NCI-H82 (cell line): Measurements from ENCODE around the gene LINC00305.
A peak's percentile ranks its signal among the peaks of the same experiment; 100 is the strongest.

ENCODE experiments used
- DNase-seq: peaks from one replicate; lab custom pipeline; 2025; lab: John Stamatoyannopoulos, UW

LINC00305 gene

DNA sequence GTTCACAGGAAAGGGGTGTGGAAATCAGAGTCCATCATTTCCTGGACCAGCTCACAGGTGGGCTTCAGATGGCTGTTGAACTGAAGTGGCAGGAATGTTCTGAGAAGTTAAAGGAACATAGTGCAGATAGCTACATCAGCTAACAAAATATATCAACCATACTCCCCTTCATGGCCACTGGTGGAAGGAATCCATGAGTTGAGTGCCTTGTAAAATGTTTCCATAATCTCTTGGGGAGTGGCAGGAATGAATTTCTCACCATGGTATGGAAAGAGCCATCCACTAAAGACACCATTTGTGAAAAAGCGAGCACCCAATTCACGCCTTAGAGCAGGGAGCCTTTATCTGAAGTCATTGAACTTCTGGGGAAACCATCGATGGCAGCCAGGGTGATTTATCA lies at the start of gene LINC00305:
LINC00305 (minus strand) TSS at position 101 of the 400 bp plus-strand sequence.
- no peak for DNase-seq

DNA sequence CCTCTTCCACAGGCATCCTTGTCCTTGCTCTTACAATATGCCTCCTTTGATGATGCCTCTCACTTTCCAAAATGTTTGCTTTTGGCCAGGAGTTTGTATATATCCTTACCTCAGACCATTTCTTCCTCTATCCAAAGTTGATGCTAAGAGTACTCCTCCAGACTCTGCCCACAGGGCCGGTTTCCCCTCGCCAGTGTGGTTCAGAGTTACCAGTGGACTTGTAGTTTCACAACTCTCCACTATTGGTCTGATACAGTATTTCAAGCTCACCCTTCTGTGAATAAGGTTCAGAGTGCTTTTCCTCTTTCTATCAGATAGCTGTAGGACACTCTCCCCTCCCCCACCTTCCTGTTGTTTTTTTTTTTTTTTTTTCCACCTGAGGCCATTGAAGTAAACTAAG lies 42.2 kb upstream of the LINC00305 start:
- no peak for DNase-seq

GRCh38 chr18:64185987-64186386 lies 37.1 kb upstream of the LINC00305 start:
- no peak for DNase-seq

DNA sequence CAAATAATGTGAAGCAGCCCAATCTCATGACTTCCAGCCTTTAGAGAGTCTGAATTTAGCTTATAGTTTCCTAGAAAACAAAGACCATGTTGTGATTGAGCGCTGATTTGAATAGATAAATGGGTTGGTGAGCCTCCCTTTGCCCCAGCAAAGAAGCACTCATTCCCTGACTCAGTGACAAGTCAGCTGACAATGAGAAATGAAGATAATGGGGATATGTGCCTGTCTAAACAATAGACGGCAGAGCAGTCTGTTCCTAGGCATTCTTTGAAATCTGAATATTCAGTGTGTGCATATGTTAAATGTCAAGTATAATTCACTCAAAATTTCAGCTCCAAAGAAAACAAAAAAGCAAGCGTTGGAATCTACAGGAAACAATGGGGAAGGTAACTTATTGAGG lies 34.8 kb upstream of the LINC00305 start:
- DNase-seq, result no peak

DNA sequence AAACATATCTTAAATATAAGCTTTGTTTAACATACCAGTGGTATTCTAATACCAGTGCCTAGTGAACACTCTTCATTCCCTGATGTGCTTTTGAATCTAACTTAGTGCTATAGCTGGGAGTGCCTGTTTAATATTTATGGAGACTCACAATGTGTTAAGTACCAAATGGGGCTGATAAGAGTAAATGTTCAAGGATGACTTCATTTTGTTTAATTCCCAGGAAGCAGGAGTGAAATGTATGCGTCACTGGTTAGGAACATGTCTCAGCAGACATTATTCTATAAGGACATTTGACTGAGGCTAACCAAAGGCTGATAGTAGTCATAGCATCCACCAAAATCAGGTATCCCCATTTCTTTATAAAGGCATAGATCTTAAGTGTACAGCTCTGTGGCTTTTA lies 31.7 kb upstream of the LINC00305 start:
- no peak for DNase-seq

- peak; percentile 44 for DNase-seq
Observed at GRCh38 chr18:64180171-64180570, 31.3 kb upstream of the LINC00305 start.

DNA sequence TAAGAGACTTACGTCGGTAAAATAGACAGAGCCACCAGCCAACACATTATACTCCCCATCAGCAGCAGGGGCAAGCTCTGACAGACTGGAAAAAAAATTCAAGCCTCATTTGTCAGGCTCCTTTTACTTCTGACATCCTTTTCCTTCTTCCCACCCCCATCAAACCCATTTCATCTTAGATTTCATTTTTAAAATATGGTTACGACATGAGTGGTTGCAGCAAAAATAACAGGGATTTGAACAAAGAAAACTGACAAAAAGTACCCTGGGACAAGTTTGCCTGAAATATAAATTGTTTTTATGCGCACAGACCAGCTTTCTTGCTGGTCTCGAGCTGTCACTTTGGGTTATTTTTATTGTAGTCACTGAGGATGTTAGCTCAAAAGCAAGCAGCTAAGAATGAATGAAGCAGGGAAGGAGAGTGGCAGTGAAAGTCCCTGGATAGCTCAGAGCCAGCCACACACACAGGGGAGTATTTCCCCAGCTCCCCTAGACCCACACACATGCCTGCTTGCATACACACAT lies 30.7 kb upstream of the LINC00305 start:
- DNase-seq, result no peak

GRCh38 chr18:64178860-64179259 lies 30.0 kb upstream of the LINC00305 start:
- DNase-seq, result no peak

DNA sequence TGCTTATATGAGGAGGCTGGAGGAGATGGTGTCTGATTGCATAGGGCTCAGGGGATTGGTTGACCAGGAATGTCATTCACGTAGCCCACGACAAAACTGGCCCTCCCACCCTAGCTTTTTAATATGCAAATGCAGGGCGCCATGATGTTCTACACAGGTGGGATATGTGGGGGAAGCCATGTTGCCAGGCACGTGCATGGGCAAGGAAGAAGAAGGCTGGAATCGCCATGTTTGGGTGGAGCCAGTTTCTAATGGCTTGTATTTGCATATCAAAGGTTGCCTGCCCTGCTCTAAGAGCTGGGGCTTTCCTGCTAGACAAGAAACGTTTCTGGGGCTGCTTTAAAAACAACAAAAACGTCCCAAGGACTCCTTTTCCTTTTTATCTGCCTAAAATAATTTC lies 26.5 kb upstream of the LINC00305 start:
- DNase-seq, result no peak

GRCh38 chr18:64171576-64171975 lies 22.7 kb upstream of the LINC00305 start:
- no peak for DNase-seq

DNA sequence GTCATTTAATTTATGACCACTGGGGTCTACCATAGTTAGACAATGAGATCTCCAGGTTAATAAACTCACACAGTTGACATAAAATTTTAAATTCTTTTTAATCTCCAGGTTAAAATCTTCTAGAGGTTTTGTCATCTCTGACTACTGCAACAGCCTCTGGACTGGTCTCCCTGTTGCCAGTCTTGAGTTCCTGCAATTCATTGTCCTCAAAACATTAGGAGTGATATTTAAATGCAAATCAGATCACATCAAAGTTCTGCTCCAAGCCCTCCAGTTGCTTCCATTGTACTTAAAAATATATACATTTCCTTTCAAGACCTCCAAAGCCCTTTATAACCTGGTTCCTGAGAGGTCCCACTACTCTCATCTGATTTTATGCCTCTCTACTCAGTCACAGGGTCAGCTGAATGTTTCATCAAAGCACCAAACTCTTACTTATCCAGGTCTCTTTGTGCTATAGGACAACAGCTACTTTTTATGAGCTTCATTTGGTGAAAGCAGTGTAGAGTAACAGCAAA lies 18.6 kb upstream of the LINC00305 start:
- no peak for DNase-seq

DNA sequence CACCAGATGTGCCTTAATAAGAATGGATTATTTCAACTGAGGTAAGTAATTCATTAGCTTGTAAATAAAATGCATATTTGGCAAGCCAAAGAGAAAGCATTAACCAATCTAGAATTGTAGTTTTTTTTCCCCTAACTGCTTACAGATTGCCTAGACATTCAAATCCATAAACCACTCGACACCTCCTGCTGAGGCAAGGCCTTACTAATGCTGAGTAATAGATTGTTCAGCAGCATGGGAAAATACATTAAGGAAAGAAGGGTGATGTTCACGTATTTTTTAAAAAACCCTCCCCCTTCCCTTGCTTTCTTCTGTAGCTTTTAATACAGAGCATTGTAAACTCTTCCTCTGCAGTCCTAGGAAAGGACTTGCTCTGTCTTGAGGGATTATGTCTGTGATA lies 17.0 kb upstream of the LINC00305 start:
- no peak for DNase-seq

GRCh38 chr18:64164883-64165282 lies 16.0 kb upstream of the LINC00305 start:
- DNase-seq, result no peak

DNA sequence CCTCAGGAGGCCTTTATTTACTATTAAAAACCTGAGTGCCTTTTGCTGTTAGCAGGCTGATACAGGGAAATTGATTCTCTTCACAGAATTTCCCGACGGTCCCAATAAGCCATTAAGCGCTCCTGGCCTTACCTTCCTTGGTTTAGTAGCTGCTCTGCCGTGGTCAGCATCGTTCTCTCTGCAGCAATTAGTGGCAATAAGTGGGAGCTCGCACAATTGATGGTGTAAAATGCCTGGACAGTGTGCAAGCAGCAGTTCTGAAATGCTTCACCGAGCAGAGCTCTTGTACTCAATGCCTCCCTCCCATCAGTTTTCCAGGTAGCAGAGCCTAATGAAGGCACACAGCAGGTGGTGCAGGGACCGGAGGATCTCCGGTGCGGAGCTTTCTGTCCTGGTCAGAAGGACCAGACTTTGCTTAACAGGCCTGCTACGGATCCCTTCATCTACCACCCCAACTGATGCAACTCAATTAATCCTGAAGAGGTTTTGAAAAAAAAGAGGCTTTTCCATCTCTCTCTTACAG lies 1.1 kb upstream of the LINC00305 start:
- no peak for DNase-seq

- DNase-seq, result no peak
Observed at GRCh38 chr18:64142904-64143303, 6.0 kb downstream of the LINC00305 start.

- DNase-seq, result no peak
Observed at GRCh38 chr18:64137914-64138313, 11.0 kb downstream of the LINC00305 start.

DNA sequence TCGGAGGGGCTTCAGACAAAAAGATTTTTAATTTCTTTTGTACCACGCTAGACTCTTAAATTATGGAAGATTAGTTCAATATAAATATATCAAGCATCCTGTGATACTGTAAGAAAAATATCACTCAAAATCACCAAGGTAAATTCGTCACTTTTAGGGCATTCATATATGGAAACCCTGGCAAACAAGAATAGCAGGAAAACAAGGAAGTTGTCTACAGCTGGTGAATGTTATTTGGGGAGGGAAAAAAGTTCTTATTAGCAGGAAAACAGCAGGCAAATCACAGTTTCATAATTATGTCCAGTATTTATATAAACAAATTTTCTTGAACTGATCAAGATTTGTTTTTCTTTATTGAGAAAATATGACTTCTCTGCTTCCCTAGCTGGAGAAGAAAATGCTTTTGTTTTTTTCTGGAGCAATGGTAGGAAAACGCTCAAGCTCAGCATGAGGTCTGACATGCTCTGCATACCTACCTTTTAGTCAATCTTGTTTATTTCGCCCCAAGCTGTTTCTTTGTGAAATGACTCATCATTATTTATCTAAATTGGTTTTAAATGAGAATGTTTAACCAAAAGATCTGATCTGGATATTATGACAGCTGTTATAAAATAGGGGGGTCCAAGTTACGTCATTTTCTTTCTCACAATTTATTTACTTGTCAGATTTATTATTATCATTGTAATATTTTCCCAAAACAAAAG lies 14.7 kb downstream of the LINC00305 start:
- no peak for DNase-seq

GRCh38 chr18:64132871-64133270 lies 16.0 kb downstream of the LINC00305 start:
- no peak for DNase-seq

GRCh38 chr18:64131314-64131713 lies 17.6 kb downstream of the LINC00305 start:
- no peak for DNase-seq

DNA sequence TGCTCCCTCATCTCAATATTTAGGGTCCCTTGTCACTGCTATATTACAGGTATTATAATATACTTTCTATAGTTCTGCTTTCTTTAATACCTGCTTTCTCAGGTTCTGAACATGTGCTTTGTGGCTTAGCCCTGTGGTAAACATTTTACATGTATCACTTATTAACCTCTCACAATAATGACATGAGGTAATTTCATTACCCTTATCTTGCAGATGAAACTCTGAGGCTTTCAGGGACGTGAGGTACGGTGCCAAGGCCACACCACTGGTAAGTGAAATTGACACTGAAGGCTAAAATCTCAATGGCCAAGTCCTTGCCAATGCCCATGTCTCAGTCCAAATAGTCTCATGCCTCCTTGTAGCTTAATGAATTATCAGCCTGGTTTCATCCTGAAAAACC lies 21.7 kb downstream of the LINC00305 start:
- DNase-seq, result no peak

DNA sequence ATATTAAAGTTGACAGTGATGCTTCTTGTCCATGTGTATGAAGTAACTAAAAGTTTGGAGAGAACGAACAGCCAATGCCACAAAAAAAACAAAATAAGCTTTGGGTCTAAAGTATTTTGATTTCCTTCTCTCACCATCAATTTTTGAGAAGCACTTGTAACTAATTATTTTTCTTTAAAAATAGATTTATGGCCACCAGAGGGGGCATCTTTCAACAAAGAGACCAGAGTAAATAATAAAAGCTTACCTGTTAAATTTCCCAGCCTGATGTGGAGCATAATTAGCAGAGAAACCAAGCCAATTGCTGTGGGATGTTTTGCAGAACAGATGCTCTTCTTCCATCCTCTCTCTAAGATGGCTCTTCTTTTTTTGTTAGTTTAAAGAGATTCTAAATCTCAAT lies 29.0 kb downstream of the LINC00305 start:
- DNase-seq, result peak; percentile 23

DNA sequence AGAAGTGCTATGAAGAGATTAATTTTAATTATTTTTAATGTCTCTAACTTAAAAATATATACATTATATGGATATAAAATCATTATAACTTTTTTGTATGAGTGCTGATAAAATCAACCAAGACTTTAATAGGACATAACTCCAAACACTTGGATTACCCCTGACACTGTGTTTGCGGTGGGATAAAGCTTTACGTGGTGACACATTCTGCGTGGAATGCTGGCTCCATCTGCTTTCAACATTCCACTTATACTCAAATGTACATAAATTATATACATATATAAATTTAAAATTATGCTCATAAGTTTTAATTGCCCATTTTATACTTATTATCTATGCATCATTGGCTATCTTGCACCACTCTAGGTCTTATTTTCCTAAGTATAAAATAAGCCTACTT lies 30.5 kb downstream of the LINC00305 start:
- no peak for DNase-seq

GRCh38 chr18:64116571-64117175 lies 32.2 kb downstream of the LINC00305 start:
- DNase-seq, result no peak
